HG03103 (cell line): ENCODE data around the gene HAX1.
"Not testable (repeated sequence)": the region's sequence is repeated elsewhere in the genome, so short reads cannot be mapped to it uniquely, and the experiment has no call there.

Source experiments
- ATAC-seq: cut with Tn5 transposase; IDR thresholded peaks from one replicate; pipeline ENCODE4 v1.9.1; 2021; ENCODE audit warnings: low read depth; ENCODE audit not compliant: unreplicated experiment

HAX1 gene

GRCh38 chr1:154272999-154273563, 652 bp downstream of the HAX1 start:
- no peak for ATAC-seq

GRCh38 chr1:154276797-154277196, 4.4 kb downstream of the HAX1 start:
- ATAC-seq = no peak

- not testable (repeated sequence) for ATAC-seq
Observed at GRCh38 chr1:154287591-154287990, 15.2 kb downstream of the HAX1 start.

GRCh38 chr1:154288661-154289060, 16.2 kb downstream of the HAX1 start:
- no peak for ATAC-seq

GRCh38 chr1:154290921-154291320, 18.5 kb downstream of the HAX1 start:
- ATAC-seq = no peak

GRCh38 chr1:154295408-154296235, 23.2 kb downstream of the HAX1 start:
- ATAC-seq = no peak

GRCh38 chr1:154301582-154301981, 29.2 kb downstream of the HAX1 start:
- no peak for ATAC-seq

GRCh38 chr1:154304664-154305337, 32.4 kb downstream of the HAX1 start:
- ATAC-seq = no peak

- ATAC-seq = no peak
Observed at GRCh38 chr1:154306151-154306550, 33.7 kb downstream of the HAX1 start.

- ATAC-seq = not testable (repeated sequence)
Observed at GRCh38 chr1:154307670-154308270, 35.3 kb downstream of the HAX1 start.

- not testable (repeated sequence) for ATAC-seq
Observed at GRCh38 chr1:154309136-154309535, 36.7 kb downstream of the HAX1 start.

GRCh38 chr1:154312229-154313065, 40.0 kb downstream of the HAX1 start:
- not testable (repeated sequence) for ATAC-seq

GRCh38 chr1:154313066-154313356, 40.6 kb downstream of the HAX1 start:
- ATAC-seq = no peak

- not testable (repeated sequence) for ATAC-seq
Observed at GRCh38 chr1:154314226-154314625, 41.8 kb downstream of the HAX1 start.

GRCh38 chr1:154316704-154317103, 44.3 kb downstream of the HAX1 start:
- ATAC-seq = no peak

GRCh38 chr1:154318386-154318785, 46.0 kb downstream of the HAX1 start:
- no peak for ATAC-seq

GRCh38 chr1:154320882-154321608, 48.6 kb downstream of the HAX1 start, which contains the start of gene AQP10:
Gene AQP10, plus strand, starts transcription at chr1:154321093. Its CDS starts 63 bp downstream, at chr1:154321156.
- ATAC-seq = no peak

GRCh38 chr1:154321609-154321934, 49.1 kb downstream of the HAX1 start:
- ATAC-seq = not testable (repeated sequence)

- ATAC-seq = no peak
Observed at GRCh38 chr1:154323493-154323892, 51.1 kb downstream of the HAX1 start.

GRCh38 chr1:154324241-154324640, 51.8 kb downstream of the HAX1 start:
- ATAC-seq = no peak
